ENCODE results near the gene ACOD1. TPM values are rescaled to one million over a fixed set of nuclear protein-coding genes. Genes with fewer than 3 reads are reported as not detected.

Gene ACOD1
- total and polyA plus RNA-seq, 2 of the 13 experiments (the other 11 are each of a cell fraction or from before 2014, with no cell fraction given) = not detected

GRCh38 chr13:76991796-76992547 is 43.7 kb downstream of the ACOD1 start, which contains the start of gene CLN5 (continued):
- peak; percentile 76 for TF ChIP-seq HNRNPK (IDR thresholded peaks at IDR 0.05; ENCODE audit: low read depth, low read length, poor library complexity, severe bottlenecking)
- TF ChIP-seq SYNCRIP (IDR thresholded peaks at IDR 0.05; ENCODE audit: insufficient read depth, low read depth, low read length) = no peak
- peak; percentile 54; the same call in 1 of the 2 replicates for TF ChIP-seq SMAD1 (CRISPR knock-in tag; IDR thresholded peaks at IDR 0.05; ENCODE audit: borderline replicate concordance, low read depth)
- TF ChIP-seq ZNF639 (CRISPR knock-in tag; conservative IDR thresholded peaks at IDR 0.05) = 0 out of 2 replicates have a peak, but pooled peaks have one; percentile 65
- TF ChIP-seq ZNF326 (CRISPR knock-in tag; IDR thresholded peaks at IDR 0.05; ENCODE audit: borderline replicate concordance) = no peak
- TF ChIP-seq ZNF615 (CRISPR knock-in tag; IDR thresholded peaks at IDR 0.05; ENCODE audit: borderline replicate concordance) = no peak
- no peak for TF ChIP-seq ZNF576 (CRISPR knock-in tag; IDR thresholded peaks at IDR 0.05)
- no peak; the same call in 1 of the 2 replicates for TF ChIP-seq ARHGAP35 (CRISPR knock-in tag; IDR thresholded peaks at IDR 0.05; ENCODE audit: borderline replicate concordance)
- peak; percentile 80 for TF ChIP-seq ZXDC (CRISPR knock-in tag; IDR thresholded peaks at IDR 0.05)
- TF ChIP-seq HNRNPL (IDR thresholded peaks at IDR 0.05; ENCODE audit: low read depth, low read length) = no peak
- peak; percentile 46 for TF ChIP-seq NFYC (CRISPR knock-in tag; IDR thresholded peaks at IDR 0.05)
- TF ChIP-seq ZNF441 (CRISPR knock-in tag; IDR thresholded peaks at IDR 0.05; ENCODE audit: borderline replicate concordance) = no peak; the same call in 1 of the 2 replicates
- TF ChIP-seq NFAT5 (CRISPR knock-in tag; IDR thresholded peaks at IDR 0.05) = peak; percentile 89; the same call in 1 of the 2 replicates
- no peak for TF ChIP-seq MED8 (CRISPR knock-in tag; IDR thresholded peaks at IDR 0.05; ENCODE audit: insufficient replicate concordance)
- TF ChIP-seq HMG20B (CRISPR knock-in tag; conservative IDR thresholded peaks at IDR 0.05) = no peak; the same call in 1 of the 2 replicates
- peak; percentile 58 for TF ChIP-seq ZNF331 (CRISPR knock-in tag; IDR thresholded peaks at IDR 0.05)
- TF ChIP-seq BCL6 (CRISPR knock-in tag; IDR thresholded peaks at IDR 0.05) = peak; percentile 68
